Activated CD8-positive, alpha-beta memory T cell treated with anti-CD3 and anti-CD28 coated beads, Interleukin-2, amount 50 U/mL, for 48 hours (primary cell): ENCODE measurements around the gene SCNN1B.

ENCODE experiments used
- DNase-seq: peaks from one replicate; pipeline ENCODE4 v3.0.0-alpha.2; 2020

Gene SCNN1B

GRCh38 chr16:23409522-23409921, 107.4 kb downstream of the SCNN1B start:
- DNase-seq: no peak

DNA sequence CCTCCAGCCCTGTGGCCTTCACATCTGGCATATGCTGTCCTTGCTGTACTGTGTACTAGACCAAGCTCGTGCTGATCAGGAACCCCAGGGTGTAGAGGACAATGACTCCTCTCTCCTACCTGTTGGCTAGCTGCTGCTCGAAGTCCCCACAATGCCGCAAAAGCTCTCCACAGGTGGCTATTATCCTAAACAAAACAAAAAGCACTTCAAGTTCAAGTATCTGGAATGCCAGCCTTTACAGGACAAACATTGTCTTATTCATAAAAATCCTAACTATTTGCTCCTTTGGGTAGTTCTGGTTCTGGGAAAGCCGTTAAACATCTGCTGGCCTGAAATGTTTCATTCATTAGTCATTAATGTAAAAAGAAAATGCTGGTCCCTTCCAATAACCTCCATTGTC, 108.1 kb downstream of the SCNN1B start:
- DNase-seq: no peak

DNA sequence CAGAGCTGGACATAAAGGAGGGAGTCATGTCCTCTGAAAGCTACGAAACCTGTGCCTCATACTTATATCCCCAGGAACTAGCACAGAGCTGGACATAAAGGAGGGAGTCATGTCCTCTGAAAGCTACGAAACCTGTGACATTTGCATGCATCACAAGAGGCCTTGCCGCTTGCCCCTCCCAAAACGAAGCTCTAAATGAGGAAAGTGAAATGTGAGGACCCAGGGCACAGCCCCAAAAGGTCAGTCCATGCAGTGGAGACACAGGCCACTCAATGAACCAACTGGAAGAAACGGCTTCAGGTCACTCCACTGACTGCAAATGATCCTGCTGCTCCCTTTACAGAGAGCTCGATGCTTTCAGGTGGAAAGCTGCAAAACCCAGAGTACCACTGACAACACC, 112.6 kb downstream of the SCNN1B start:
- DNase-seq: no peak

DNA sequence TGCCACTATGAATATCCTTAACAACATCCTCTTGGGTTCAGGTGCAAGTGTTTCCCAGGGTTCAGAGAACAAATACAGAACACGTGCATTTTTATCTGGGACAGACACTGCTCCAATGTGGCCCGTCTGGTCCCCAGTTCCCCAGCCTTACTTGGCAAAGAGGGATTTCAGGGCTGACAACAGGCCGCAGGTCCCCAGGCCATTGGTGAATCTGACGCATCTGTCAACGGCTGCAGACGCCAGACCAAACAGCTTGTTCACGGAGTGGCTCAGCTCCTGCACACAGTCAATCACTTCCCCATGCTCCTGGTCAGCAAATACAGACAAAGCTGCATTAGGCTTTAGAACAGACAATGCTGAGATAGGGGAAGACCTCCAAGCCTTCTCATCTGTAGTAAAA, 114.7 kb downstream of the SCNN1B start:
- DNase-seq: no peak

DNA sequence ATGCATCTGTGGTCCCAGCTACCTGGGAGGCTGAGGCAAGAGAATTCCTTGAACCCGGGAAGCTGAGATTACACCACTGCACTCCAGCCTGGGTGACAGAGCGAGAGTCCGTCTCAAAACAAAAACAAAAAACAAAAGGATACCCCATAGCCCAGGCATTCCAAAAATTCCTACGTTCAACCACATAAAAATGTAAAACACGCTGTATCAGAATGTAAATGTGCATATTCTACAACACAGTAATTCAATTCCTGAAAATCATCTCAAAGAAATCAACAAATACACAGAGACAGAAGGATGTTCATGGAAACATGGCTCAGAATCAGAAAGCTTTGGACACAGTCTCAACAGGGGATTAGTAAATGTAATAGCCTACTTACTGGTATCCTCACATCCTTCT, 117.9 kb downstream of the SCNN1B start:
- DNase-seq: no peak

DNA sequence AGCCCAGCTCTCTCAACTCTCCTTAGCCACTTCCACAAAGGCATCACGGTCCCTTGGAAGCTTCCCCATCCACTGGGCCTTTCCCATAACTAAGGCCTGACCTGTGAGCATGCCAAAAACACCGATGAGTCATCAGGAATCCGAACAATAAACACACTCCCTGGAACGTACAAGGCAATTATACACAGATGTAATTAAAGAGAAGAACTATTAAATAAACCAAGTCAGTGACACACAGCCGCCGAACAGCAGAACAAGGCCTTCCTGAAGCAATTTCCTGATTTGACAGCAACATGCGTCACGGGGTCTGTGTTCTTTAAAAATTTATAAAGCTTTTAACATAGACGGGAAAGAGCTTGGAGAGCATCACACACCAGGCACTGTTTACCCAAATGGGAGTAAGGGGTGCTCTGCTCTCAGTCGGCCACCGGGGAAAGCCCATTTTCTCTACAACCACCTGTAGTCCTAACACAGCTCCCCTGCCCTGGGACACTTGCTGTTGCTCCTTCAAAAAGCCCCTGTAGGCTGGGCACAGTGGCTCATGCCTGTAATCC, 121.5 kb downstream of the SCNN1B start:
- DNase-seq: no peak

DNA sequence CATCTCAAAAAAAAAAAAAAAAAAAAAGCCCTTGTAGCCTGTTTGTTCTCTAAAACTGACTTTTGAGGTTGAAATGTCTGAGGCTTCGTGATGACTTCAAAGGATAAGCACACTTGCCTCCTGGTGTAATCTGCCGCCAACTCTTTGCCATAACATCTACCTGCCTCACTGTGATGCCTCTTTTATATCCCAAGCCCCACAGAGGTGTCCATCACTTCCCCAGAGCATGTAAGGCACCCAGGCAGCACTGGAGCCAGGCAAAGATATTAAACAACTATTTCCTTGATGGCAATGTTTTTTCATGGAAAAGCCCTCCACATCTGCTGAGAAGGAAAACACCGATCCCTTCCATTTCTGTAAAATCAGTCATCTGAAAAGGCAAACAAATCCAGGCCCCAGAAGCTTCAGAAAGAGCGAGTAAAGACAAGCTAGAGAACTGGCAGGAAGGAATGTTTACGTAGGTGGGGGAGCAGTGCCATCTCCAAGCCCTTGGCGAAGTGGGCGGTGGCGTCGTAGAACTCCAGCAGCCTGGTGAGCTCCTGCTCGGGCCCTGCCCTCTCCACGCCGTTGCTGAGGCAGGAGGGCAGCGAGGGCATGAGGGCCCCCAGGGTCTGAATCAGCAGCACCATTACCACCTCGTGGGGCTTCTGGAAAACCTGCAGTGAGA, 122.3 kb downstream of the SCNN1B start:
- DNase-seq: no peak

GRCh38 chr16:23428351-23428750, 126.2 kb downstream of the SCNN1B start:
- no peak for DNase-seq
